Right ventricle myocardium inferior (tissue), 1 donor: ENCODE measurements around the gene ANKRD44. TPM values are rescaled to one million over a fixed set of nuclear protein-coding genes. Genes with fewer than 3 reads are reported as not detected.
A peak's percentile ranks its signal among the peaks of the same experiment; 100 is the strongest.

Experiments used
- ATAC-seq: fragments of 200-7000 bp; cut with Tn5 transposase; one replicate; pipeline ENCODE4 v1.9.1; 2020; ENCODE audit warnings: mild to moderate bottlenecking, moderate library complexity
- DNase-seq: peaks from one replicate; pipeline ENCODE4 v3.0.0; 2021; ENCODE audit errors: missing footprints
- intact Hi-C: fragments of 100-400 bp; cut with DNase I; formaldehyde crosslinking; loops from one replicate; pipeline ENCODE4 v1.11.0; 2022
- total RNA-seq: library from RNA; stranded (reverse); fragmentation: NEBNext Ultra II Directional; extraction: Animal tissue kit (Norgen Biotek cat#: 25700); gene quantifications from one replicate; pipeline ENCODE4 v1.2.1, GENCODE V29; 2021
- donor health status: DM: no; HTN: yes; CAD: no; lungs with severe emphysema.

The ANKRD44 gene
- total RNA-seq, 1 donor from 2014 or later = 10.5 TPM

DNA sequence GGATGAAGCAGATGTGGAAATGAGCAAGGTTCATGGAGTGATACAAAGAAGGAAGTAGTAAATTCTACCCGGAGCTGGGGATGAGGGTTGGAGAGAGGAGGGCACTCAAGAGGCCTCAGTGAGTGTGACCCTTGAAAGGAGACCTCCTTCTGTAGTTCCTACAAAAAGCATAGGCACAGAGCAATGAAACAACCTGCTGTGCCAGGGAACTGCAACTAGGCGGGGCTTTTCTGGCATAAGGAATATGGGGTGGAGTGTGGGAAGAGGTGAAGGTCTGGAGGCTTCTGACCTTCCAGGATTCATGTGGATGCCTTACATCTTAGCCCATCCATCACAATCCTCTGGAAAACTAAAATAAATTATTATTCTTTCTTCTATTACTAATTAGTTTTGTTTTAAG, 358.6 kb downstream of the ANKRD44 start:
- DNase-seq (no peak), ATAC-seq (no peak)
- intact Hi-C loops = no loop called here

DNA sequence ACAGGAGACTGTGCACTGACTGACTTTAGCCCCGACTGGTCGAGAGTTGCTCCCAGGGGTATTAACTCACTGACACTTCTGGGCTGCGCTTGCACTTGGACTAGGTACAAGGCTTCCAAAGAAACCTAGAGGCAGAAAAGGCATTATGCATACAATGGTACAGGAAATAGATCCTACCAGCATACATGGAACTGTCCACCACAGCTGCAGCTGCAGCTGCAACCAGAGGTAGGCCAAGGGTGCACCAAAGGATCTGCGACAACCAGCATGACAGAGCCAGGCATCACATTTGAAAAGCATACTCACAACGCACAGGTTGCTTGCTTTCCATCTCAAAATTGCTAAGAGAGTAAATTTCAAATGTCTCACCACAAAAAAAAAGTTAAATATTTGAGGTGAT, 361.5 kb downstream of the ANKRD44 start:
- DNase-seq = no peak
- no peak for ATAC-seq
- intact Hi-C loops = no loop called here

DNA sequence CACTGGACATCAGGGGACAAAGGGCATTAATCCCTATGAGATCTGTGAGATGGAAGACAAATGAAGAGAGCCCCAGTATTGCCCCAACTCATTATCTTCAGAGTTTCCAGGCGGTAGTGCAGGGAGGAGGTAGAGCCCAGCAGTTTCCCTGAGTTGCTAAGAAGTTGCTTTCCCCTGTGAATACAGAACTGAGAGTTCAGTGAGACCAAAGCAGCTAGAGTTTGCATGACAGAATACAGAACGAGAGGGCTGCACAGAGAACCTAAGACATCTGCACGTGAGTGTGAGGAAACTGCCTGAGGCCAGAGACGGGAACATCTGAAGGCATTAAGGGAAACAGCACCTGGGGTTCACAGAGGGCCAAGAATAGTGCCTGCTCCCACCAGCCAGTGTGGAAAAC, 366.0 kb downstream of the ANKRD44 start:
- ATAC-seq = no peak
- DNase-seq = no peak
- intact Hi-C loops = no loop called here

DNA sequence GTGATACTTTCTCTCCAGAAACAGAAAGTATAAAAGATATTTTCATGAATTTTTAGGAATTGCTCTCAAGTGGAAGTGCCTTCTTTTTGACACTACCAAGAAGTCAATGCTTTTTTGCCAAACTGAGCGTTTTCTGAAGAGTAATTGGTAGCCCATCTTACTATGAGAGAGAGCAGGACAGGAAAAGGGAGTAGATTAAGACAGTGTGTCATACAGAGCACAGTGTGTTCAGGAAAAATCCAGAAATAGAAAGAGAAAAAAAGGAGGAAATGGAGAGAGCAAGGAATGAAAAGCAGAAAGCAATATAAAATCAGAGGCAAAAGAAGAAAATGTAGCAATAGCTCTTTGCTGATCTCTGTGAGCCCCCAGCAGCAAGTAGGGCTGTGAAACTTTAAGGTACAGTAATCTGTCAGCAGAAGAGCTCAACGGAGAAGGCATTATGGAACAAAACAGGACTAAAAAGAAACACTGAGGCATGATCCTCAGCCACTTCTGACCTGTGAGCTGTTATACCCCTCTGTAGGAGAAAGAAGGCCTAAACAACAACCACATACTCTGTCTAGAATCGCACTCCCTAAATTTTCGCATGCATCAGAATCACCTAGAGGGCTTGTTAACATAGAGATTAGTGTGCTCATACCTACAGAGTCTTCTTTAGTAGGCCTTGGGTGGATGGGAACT, 369.0 kb downstream of the ANKRD44 start:
- ATAC-seq = peak; percentile 63
- intact Hi-C loops = no loop called here

DNA sequence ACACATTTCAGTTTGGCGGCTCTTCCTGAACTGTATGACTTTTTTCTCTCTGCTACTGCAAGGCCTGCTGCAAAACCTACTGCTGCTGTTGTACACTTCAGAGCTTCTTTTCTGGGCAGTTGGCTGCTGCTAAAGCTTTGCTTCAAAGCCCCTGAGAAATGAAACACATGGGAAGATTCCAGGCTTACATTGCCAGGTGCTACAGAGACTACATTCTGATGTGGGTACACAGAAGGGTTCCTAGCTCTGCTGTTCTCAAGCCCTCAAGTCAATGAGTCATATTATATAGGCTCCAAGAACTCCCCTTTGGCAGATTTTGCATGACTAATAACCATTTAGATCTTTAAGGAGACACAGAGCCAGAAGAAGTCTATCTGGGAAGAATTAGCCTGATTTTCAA, 371.2 kb downstream of the ANKRD44 start:
- no peak for DNase-seq
- intact Hi-C loops = no loop called here
- no peak for ATAC-seq

More for the DNA sequence above, 369.0 kb downstream of the ANKRD44 start:
- no peak for DNase-seq

Other genes starting within 250 kb of the ANKRD44 start
- gene SF3B1, start 124.2 kb upstream of the ANKRD44 start, total RNA-seq = 126 TPM
- 20.5 TPM for gene COQ10B, start 142.8 kb upstream of the ANKRD44 start, total RNA-seq
- 145 TPM for gene HSPD1, start 189.1 kb upstream of the ANKRD44 start, total RNA-seq
- 105 TPM for gene HSPE1, start 189.6 kb upstream of the ANKRD44 start, total RNA-seq
- 31.0 TPM for gene MOB4, start 205.3 kb upstream of the ANKRD44 start, total RNA-seq